Right lobe of liver (tissue), 4 donors: ENCODE data around the gene PGP.

Source experiments
- POLR2A ChIP-seq: fragments of 450-650 bp; IDR thresholded peaks from one replicate; pipeline ENCODE4 v1.6.1; 2017; ENCODE audit warnings: antibody characterized with exemption, mild to moderate bottlenecking
- TF ChIP-seq, protein P1 (sequence below), 4 donors: fragments of 200-600 bp in 3 of 4; fragments of 450-650 bp in 1 of 4; IDR thresholded peaks; one replicate each; pipeline versions ENCODE4 v1.5.1 to v1.8.0; 2016 to 2022; ENCODE audit warnings: antibody characterized with exemption in 4 of 4, mild to moderate bottlenecking in 2 of 4
- donor health status: DM: no; HTN: no; CAD: no.
- donor health status: DM: no; HTN: no; CAD: no.
- donor health status: DM: no; HTN: yes; CAD: no.

DNA sequence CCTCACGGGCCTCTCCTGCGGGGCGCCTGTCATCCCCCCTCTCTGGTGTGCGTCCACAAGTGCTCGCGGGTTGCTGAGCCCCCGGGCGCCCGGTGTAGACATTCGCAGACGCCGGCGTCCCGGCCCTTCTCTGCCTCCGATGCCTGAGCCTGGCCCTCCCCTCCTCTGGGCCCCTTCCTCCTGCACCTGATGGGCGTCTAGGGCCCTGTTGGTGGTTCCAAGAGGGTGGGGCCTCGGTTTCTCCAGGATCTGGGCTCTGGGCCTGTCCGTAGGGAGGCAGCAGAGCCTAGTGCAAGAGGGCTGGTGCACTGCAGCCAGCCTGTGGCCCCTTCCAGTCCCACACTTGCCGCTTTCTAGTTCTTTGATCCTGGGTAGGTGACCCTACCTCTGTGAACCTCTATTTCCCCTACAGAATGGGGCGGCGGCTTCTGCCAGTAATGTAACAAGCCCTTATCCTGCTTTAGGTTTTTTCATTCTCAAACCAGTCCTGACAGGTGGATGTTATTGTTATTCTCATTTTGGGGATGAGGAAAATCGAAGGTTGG is 9.4 kb upstream of the PGP start:
- TF ChIP-seq POLR2A = no peak
- TF ChIP-seq, protein P1, sequence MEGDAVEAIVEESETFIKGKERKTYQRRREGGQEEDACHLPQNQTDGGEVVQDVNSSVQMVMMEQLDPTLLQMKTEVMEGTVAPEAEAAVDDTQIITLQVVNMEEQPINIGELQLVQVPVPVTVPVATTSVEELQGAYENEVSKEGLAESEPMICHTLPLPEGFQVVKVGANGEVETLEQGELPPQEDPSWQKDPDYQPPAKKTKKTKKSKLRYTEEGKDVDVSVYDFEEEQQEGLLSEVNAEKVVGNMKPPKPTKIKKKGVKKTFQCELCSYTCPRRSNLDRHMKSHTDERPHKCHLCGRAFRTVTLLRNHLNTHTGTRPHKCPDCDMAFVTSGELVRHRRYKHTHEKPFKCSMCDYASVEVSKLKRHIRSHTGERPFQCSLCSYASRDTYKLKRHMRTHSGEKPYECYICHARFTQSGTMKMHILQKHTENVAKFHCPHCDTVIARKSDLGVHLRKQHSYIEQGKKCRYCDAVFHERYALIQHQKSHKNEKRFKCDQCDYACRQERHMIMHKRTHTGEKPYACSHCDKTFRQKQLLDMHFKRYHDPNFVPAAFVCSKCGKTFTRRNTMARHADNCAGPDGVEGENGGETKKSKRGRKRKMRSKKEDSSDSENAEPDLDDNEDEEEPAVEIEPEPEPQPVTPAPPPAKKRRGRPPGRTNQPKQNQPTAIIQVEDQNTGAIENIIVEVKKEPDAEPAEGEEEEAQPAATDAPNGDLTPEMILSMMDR (IDR thresholded peaks at IDR 0.05) = peak in 3 of 4 donors; percentile 19 to 44 (median 22)
